Neural cell (in vitro differentiated cells): ENCODE measurements around the gene ARSB. TPM values are rescaled to one million over a fixed set of nuclear protein-coding genes. Genes with fewer than 3 reads are reported as not detected.
A peak's percentile ranks its signal among the peaks of the same experiment; 100 is the strongest.

Experiments
- H2AFZ ChIP-seq: fragments of 200-600, 300-800 bp; sonication (generic), shearing (Covaris generic); 2 replicates; pipeline ENCODE4 v1.6.0; 2014; ENCODE audit warnings: low read depth, mild to moderate bottlenecking, antibody characterized with exemption, low read length, moderate library complexity
- H3F3A ChIP-seq: fragments of 200-600 bp; shearing (Covaris generic); 2 replicates; pipeline ENCODE4 v1.6.1; 2016; ENCODE audit warnings: mild to moderate bottlenecking, moderate library complexity, mixed read lengths, antibody characterized with exemption, low read length; ENCODE audit not compliant: insufficient read depth, poor library complexity, severe bottlenecking
- H3K27ac ChIP-seq: fragments of 200-600, 300-800 bp; sonication (generic), shearing (Covaris generic); 2 replicates; pipeline ENCODE4 v1.5.1; 2014; ENCODE audit warnings: mild to moderate bottlenecking, low read length, moderate library complexity
- H3K27me3 ChIP-seq: fragments of 300-800, 200-600 bp; sonication (generic), shearing (Covaris generic); 2 replicates; pipeline ENCODE4 v1.6.0; 2014; ENCODE audit warnings: mild to moderate bottlenecking, low read depth, low read length, moderate library complexity; ENCODE audit not compliant: insufficient read depth
- H3K36me3 ChIP-seq: fragments of 300-800, 200-600 bp; sonication (generic), shearing (Covaris generic); 2 replicates; pipeline ENCODE4 v1.5.1; 2014; ENCODE audit warnings: mild to moderate bottlenecking, antibody characterized with exemption, low read length, moderate library complexity; ENCODE audit not compliant: insufficient read depth
- H3K4me2 ChIP-seq: fragments of 300-800, 200-600 bp; sonication (generic), shearing (Covaris generic); 2 replicates; pipeline ENCODE4 v1.6.0; 2014; ENCODE audit warnings: mild to moderate bottlenecking, low read length
- H3K4me3 ChIP-seq: fragments of 300-800, 200-600 bp; sonication (generic), shearing (Covaris generic); 2 replicates; pipeline ENCODE4 v1.5.1; 2014; ENCODE audit warnings: mild to moderate bottlenecking, low read length, moderate library complexity
- H3K79me2 ChIP-seq: fragments of 200-600 bp; shearing (Covaris generic); replicated peaks from 2 replicates; pipeline ENCODE4 v1.6.0; 2014; ENCODE audit warnings: mild to moderate bottlenecking, low read length, moderate library complexity; ENCODE audit not compliant: insufficient read depth
- H3K9ac ChIP-seq: fragments of 300-800, 200-600 bp; sonication (generic), shearing (Covaris generic); 2 replicates; pipeline ENCODE4 v1.6.1; 2016; ENCODE audit warnings: mild to moderate bottlenecking, low read length, mixed read lengths
- H3K9me2 ChIP-seq: fragments of 200-600 bp; shearing (Covaris generic); 2 replicates; pipeline ENCODE4 v1.6.1; 2016; ENCODE audit warnings: mild to moderate bottlenecking, low read length, mixed read lengths; ENCODE audit not compliant: insufficient read depth
- H3K9me3 ChIP-seq: fragments of 200-600, 300-800 bp; sonication (generic), shearing (Covaris generic); 2 replicates; pipeline ENCODE4 v1.6.1; 2016; ENCODE audit warnings: mild to moderate bottlenecking, mixed run types, low read length, moderate library complexity, mixed read lengths
- H4K20me1 ChIP-seq: fragments of 200-600 bp; shearing (Covaris generic); 2 replicates; pipeline ENCODE4 v1.6.1; 2016; ENCODE audit warnings: mild to moderate bottlenecking, mixed run types; ENCODE audit not compliant: insufficient read depth
- CTCF ChIP-seq: fragments of 450-650 bp; IDR thresholded peaks from 2 replicates; pipeline ENCODE4 v1.5.1; 2014; ENCODE audit warnings: antibody characterized with exemption, mild to moderate bottlenecking, moderate library complexity; ENCODE audit not compliant: poor library complexity, severe bottlenecking
- EP300 ChIP-seq: fragments of 450-650 bp; conservative IDR thresholded peaks from 2 replicates; pipeline ENCODE4 v1.6.1; 2014; ENCODE audit warnings: antibody characterized with exemption, mild to moderate bottlenecking, moderate library complexity; ENCODE audit not compliant: poor library complexity, severe bottlenecking
- EZH2 ChIP-seq: fragments of 200-600, 300-800 bp; shearing (Covaris generic), sonication (generic); IDR thresholded peaks from 2 replicates; pipeline ENCODE4 v1.6.1; 2014; ENCODE audit warnings: antibody characterized with exemption, low read length, borderline replicate concordance, mild to moderate bottlenecking; ENCODE audit not compliant: insufficient read depth, poor library complexity, severe bottlenecking
- MXI1 ChIP-seq: fragments of 450-650 bp; conservative IDR thresholded peaks from 2 replicates; pipeline ENCODE4 v1.6.1; 2014; ENCODE audit warnings: antibody characterized with exemption, mild to moderate bottlenecking; ENCODE audit not compliant: poor library complexity, severe bottlenecking
- POLR2AphosphoS5 ChIP-seq: IDR thresholded peaks from 2 replicates; pipeline ENCODE4 v1.6.1; 2012
- RAD21 ChIP-seq: fragments of 450-650 bp; conservative IDR thresholded peaks from 2 replicates; pipeline ENCODE4 v1.6.1; 2014; ENCODE audit warnings: antibody characterized with exemption, mild to moderate bottlenecking, moderate library complexity
- REST ChIP-seq: IDR thresholded peaks from 2 replicates; pipeline ENCODE4 v1.6.1; 2012; ENCODE audit warnings: borderline replicate concordance
- SMC3 ChIP-seq: fragments of 450-650 bp; conservative IDR thresholded peaks from 2 replicates; pipeline ENCODE4 v1.6.1; 2014; ENCODE audit warnings: antibody characterized with exemption, mild to moderate bottlenecking, moderate library complexity; ENCODE audit not compliant: poor library complexity
- TAF1 ChIP-seq: IDR thresholded peaks from 2 replicates; pipeline ENCODE4 v1.6.1; 2012; ENCODE audit warnings: low read depth
- polyA plus RNA-seq: library from polyadenylated mRNA; depleted of rRNA; stranded (reverse); fragments of >200 nt; gene quantifications from 2 replicates; pipeline ENCODE4 v1.2.3, GENCODE V29; 2014

Gene ARSB
- polyA plus RNA-seq, 1 donor from 2014 or later, result 8.7 TPM

- no peak overlapping the region for H3K4me2 ChIP-seq
These were observed 36.6 kb upstream of the ARSB start for GRCh38 chr5:79021753-79022152.

GRCh38 chr5:79020861-79021561 lies 35.9 kb upstream of the ARSB start:
- Histone ChIP-seq H3K27ac (no peak overlapping the region), H3F3A (no peaks in the 10 kb centered on the region), H3K79me2 (no peaks in the 10 kb centered on the region), H3K36me3 (no peaks in the 10 kb centered on the region), H3K27me3 (no peaks in the 10 kb centered on the region), H3K9me3 (no peaks in the 10 kb centered on the region), H2AFZ (no peak overlapping the region), H3K4me2 (no peak overlapping the region), H3K9me2 (no peaks in the 10 kb centered on the region), H4K20me1 (no peaks in the 10 kb centered on the region), H3K4me3 (no peak overlapping the region), H3K9ac (no peak overlapping the region)
- no peak for TF ChIP-seq EZH2
- peak; percentile 78 for TF ChIP-seq RAD21
- peak; percentile 78 for TF ChIP-seq CTCF
- no peak for TF ChIP-seq MXI1
- no peak for TF ChIP-seq EP300
- TF ChIP-seq SMC3, result peak; percentile 76
- no peak for TF ChIP-seq POLR2AphosphoS5
- TF ChIP-seq TAF1, result no peak
- TF ChIP-seq REST, result no peak

More at GRCh38 chr5:79021753-79022152, 36.6 kb upstream of the ARSB start:
- Histone ChIP-seq H2AFZ (no peak overlapping the region), H3K9me3 (no peaks in the 10 kb centered on the region), H3K79me2 (no peaks in the 10 kb centered on the region), H3K9me2 (no peaks in the 10 kb centered on the region), H4K20me1 (no peaks in the 10 kb centered on the region), H3K36me3 (no peaks in the 10 kb centered on the region), H3K9ac (no peak overlapping the region), H3K27ac (no peak overlapping the region), H3K27me3 (no peaks in the 10 kb centered on the region), H3F3A (no peaks in the 10 kb centered on the region), H3K4me3 (no peak overlapping the region)
- TF ChIP-seq MXI1, result no peak
- TF ChIP-seq EP300, result no peak
- no peak for TF ChIP-seq RAD21
